SU-DHL-6 (cell line): ENCODE results near the gene ACVRL1.

ENCODE experiments used
- H2AFZ ChIP-seq: fragments of 200-600 bp; sonication (generic); 2 replicates; pipeline ENCODE4 v1.6.1; 2014; ENCODE audit warnings: low read depth, mild to moderate bottlenecking, moderate library complexity, mixed read lengths, antibody characterized with exemption, low read length; ENCODE audit not compliant: severe bottlenecking
- H3F3A ChIP-seq: fragments of 200-600 bp; shearing (Covaris generic); 2 replicates; pipeline ENCODE4 v1.6.0; 2016; ENCODE audit warnings: antibody characterized with exemption, mild to moderate bottlenecking; ENCODE audit not compliant: insufficient read depth
- H3K27ac ChIP-seq: fragments of 200-600 bp; sonication (generic); 2 replicates; pipeline ENCODE4 v1.5.1; 2016; ENCODE audit warnings: low read depth, mild to moderate bottlenecking, low read length, moderate library complexity, mixed read lengths
- H3K27me3 ChIP-seq: fragments of 200-600 bp; sonication (generic), shearing (Covaris generic); 2 replicates; pipeline ENCODE4 v1.6.0; 2014; ENCODE audit warnings: mild to moderate bottlenecking, low read length
- H3K36me3 ChIP-seq: fragments of 200-600 bp; sonication (generic); 2 replicates; pipeline ENCODE4 v1.6.1; 2014; ENCODE audit warnings: mild to moderate bottlenecking, low read length, mixed read lengths
- H3K4me2 ChIP-seq: fragments of 300-600, 200-600 bp; shearing (Covaris generic), sonication (generic); 2 replicates; pipeline ENCODE4 v1.6.0; 2014; ENCODE audit warnings: low read length, low read depth, mild to moderate bottlenecking; ENCODE audit not compliant: poor library complexity, severe bottlenecking
- H3K4me3 ChIP-seq: fragments of 200-600 bp; sonication (generic); 2 replicates; pipeline ENCODE4 v1.5.1; 2014; ENCODE audit warnings: antibody characterized with exemption, low read length, mild to moderate bottlenecking, mixed read lengths; ENCODE audit not compliant: insufficient read depth, poor library complexity, severe bottlenecking
- H3K79me2 ChIP-seq: fragments of 200-600 bp; sonication (generic); 2 replicates; pipeline ENCODE4 v1.6.1; 2014; ENCODE audit warnings: mild to moderate bottlenecking, low read length, moderate library complexity; ENCODE audit not compliant: insufficient read depth
- H3K9ac ChIP-seq: fragments of 200-600 bp; sonication (generic); 2 replicates; pipeline ENCODE4 v1.7.0; 2014; ENCODE audit warnings: mild to moderate bottlenecking, low read length
- H3K9me2 ChIP-seq: fragments of 200-600 bp; sonication (generic); replicated peaks from 2 replicates; pipeline ENCODE4 v1.6.1; 2014; ENCODE audit warnings: low read length; ENCODE audit not compliant: insufficient read depth
- H3K9me3 ChIP-seq: fragments of 200-600 bp; sonication (generic); 2 replicates; pipeline ENCODE4 v1.6.1; 2014; ENCODE audit warnings: low read length, mixed read lengths; ENCODE audit not compliant: insufficient read depth
- H4K20me1 ChIP-seq: fragments of 200-600 bp; sonication (generic); 2 replicates; pipeline ENCODE4 v1.6.1; 2014; ENCODE audit warnings: low read depth, mild to moderate bottlenecking, antibody characterized with exemption, low read length, moderate library complexity, mixed read lengths
- CTCF ChIP-seq: fragments of 200-600 bp; sonication (generic); IDR thresholded peaks from one replicate; pipeline ENCODE4 v1.5.1; 2017; ENCODE audit warnings: antibody characterized with exemption, mild to moderate bottlenecking, low read length, moderate library complexity; ENCODE audit not compliant: insufficient read depth, poor library complexity, severe bottlenecking
- EZH2phosphoT487 ChIP-seq: fragments of 200-600 bp; sonication (generic), shearing (Covaris generic); conservative IDR thresholded peaks from 2 replicates; pipeline ENCODE4 v1.6.1; 2018; ENCODE audit warnings: mild to moderate bottlenecking, antibody characterized with exemption, low read length, moderate library complexity, mixed read lengths

ACVRL1 gene

GRCh38 chr12:51960890-51961289 lies 53.6 kb downstream of the ACVRL1 start:
- Histone ChIP-seq H3K9ac (no peak overlapping the region), H4K20me1 (0 out of 2 replicates have a peak, but pooled peaks cover 5% of the 10 kb centered on the region), H3K36me3 (no peaks in the 10 kb centered on the region), H2AFZ (no peak overlapping the region), H3K4me2 (no peak overlapping the region), H3K4me3 (no peak overlapping the region), H3K9me3 (no peaks in the 10 kb centered on the region), H3F3A (no peaks in the 10 kb centered on the region), H3K79me2 (no peaks in the 10 kb centered on the region), H3K9me2 (no peaks in the 10 kb centered on the region), H3K27me3 (no peaks in the 10 kb centered on the region), H3K27ac (no peak overlapping the region)
- no peak for TF ChIP-seq EZH2phosphoT487
- TF ChIP-seq CTCF: no peak

- Histone ChIP-seq H2AFZ (no peak overlapping the region), H3K9ac (no peak overlapping the region), H3K9me3 (no peaks in the 10 kb centered on the region), H3K4me2 (no peak overlapping the region), H3K36me3 (no peaks in the 10 kb centered on the region), H3K79me2 (no peaks in the 10 kb centered on the region), H3K27ac (no peak overlapping the region), H3K9me2 (no peaks in the 10 kb centered on the region), H3F3A (no peaks in the 10 kb centered on the region), H3K4me3 (no peak overlapping the region), H3K27me3 (no peaks in the 10 kb centered on the region), H4K20me1 (0 out of 2 replicates have a peak, but pooled peaks cover 5% of the 10 kb centered on the region)
- TF ChIP-seq CTCF (no peak), EZH2phosphoT487 (no peak)
Measured at GRCh38 chr12:51961834-51962233, 54.5 kb downstream of the ACVRL1 start.

DNA sequence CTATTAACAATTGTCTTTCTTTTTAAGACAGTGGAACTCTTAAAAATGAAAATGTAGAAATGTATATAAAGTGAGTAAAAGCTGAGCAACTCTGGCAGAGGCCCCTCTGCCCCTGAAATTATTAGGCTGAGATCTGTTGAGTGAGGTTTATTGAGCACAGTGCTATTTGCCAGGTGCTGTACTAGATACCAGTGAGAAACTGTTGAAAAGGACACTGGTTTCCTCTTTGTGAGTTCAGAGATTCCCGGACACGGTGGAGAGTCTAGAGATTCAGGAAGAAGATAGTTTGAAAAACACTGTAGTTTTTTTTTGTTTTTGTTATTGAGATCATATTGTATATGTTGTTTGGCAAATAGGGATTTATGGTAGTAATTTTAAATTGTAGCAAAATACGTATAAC lies 55.4 kb downstream of the ACVRL1 start:
- H3K27ac ChIP-seq: no peak overlapping the region
- H3K36me3 ChIP-seq: no peaks in the 10 kb centered on the region
- H3K9ac ChIP-seq: no peak overlapping the region
- no peak overlapping the region for H3K4me2 ChIP-seq
- H3K79me2 ChIP-seq: no peaks in the 10 kb centered on the region
- H4K20me1 ChIP-seq: 0 out of 2 replicates have a peak, but pooled peaks cover 5% of the 10 kb centered on the region
- H3K27me3 ChIP-seq: no peaks in the 10 kb centered on the region
- H3F3A ChIP-seq: no peaks in the 10 kb centered on the region
- no peak overlapping the region for H2AFZ ChIP-seq
- TF ChIP-seq EZH2phosphoT487: no peak
- no peak for TF ChIP-seq CTCF
- H3K9me3 ChIP-seq: no peaks in the 10 kb centered on the region
- H3K4me3 ChIP-seq: no peak overlapping the region
- no peaks in the 10 kb centered on the region for H3K9me2 ChIP-seq
